ENCODE measurements around the gene TGFBI.

GRCh38 chr5:136075466-136075891 is 46.7 kb downstream of the TGFBI start:
- TF ChIP-seq, protein P1, sequence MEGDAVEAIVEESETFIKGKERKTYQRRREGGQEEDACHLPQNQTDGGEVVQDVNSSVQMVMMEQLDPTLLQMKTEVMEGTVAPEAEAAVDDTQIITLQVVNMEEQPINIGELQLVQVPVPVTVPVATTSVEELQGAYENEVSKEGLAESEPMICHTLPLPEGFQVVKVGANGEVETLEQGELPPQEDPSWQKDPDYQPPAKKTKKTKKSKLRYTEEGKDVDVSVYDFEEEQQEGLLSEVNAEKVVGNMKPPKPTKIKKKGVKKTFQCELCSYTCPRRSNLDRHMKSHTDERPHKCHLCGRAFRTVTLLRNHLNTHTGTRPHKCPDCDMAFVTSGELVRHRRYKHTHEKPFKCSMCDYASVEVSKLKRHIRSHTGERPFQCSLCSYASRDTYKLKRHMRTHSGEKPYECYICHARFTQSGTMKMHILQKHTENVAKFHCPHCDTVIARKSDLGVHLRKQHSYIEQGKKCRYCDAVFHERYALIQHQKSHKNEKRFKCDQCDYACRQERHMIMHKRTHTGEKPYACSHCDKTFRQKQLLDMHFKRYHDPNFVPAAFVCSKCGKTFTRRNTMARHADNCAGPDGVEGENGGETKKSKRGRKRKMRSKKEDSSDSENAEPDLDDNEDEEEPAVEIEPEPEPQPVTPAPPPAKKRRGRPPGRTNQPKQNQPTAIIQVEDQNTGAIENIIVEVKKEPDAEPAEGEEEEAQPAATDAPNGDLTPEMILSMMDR (IDR thresholded peaks at IDR 0.05; ENCODE audit: insufficient read depth, low read length, poor library complexity, severe bottlenecking): no peak
- no peak for TF ChIP-seq EZH2phosphoT487 (conservative IDR thresholded peaks at IDR 0.05; ENCODE audit: low read length)

Measured in SU-DHL-6 (cell line).